Myocyte (in vitro differentiated cells): ENCODE results near the gene ANKMY1. TPM values are rescaled to one million over a fixed set of nuclear protein-coding genes. Genes with fewer than 3 reads are reported as not detected.
A peak's percentile ranks its signal among the peaks of the same experiment; 100 is the strongest.

ENCODE experiments used
- DNase-seq: peaks from one replicate; pipeline ENCODE4 v3.0.0-alpha.2; 2012; ENCODE audit warnings: low read depth
- total RNA-seq: library from RNA; depleted of rRNA; stranded (reverse); fragments of >200 nt; gene quantifications from 2 replicates; pipeline ENCODE4 v1.2.3, GENCODE V29; 2014

Gene ANKMY1
- total RNA-seq, 1 donor from 2014 or later: 5.3 TPM

- DNase-seq: no peak
Measured at GRCh38 chr2:240480834-240481623, 76.8 kb downstream of the ANKMY1 start.

- no peak for DNase-seq
Measured at GRCh38 chr2:240479111-240479501, 78.7 kb downstream of the ANKMY1 start.

GRCh38 chr2:240478346-240479110, 79.3 kb downstream of the ANKMY1 start:
- DNase-seq: no peak

- DNase-seq: no peak
Measured at GRCh38 chr2:240477916-240478315, 79.9 kb downstream of the ANKMY1 start.

GRCh38 chr2:240473211-240473610, 84.6 kb downstream of the ANKMY1 start:
- DNase-seq: no peak

GRCh38 chr2:240472078-240472790, 85.6 kb downstream of the ANKMY1 start:
- peak; percentile 45 for DNase-seq

GRCh38 chr2:240469740-240470139, 88.0 kb downstream of the ANKMY1 start:
- no peak for DNase-seq

GRCh38 chr2:240469239-240469636, 88.5 kb downstream of the ANKMY1 start:
- DNase-seq: peak; percentile 61

GRCh38 chr2:240468303-240469238, 89.2 kb downstream of the ANKMY1 start:
- DNase-seq: peak; percentile 55

GRCh38 chr2:240467659-240468302, 90.0 kb downstream of the ANKMY1 start:
- no peak for DNase-seq

GRCh38 chr2:240467149-240467642, 90.6 kb downstream of the ANKMY1 start:
- DNase-seq: no peak

- DNase-seq: no peak
Measured at GRCh38 chr2:240466579-240467148, 91.1 kb downstream of the ANKMY1 start.

GRCh38 chr2:240465765-240466578, 91.8 kb downstream of the ANKMY1 start:
- no peak for DNase-seq

- no peak for DNase-seq
Measured at GRCh38 chr2:240465268-240465764, 92.5 kb downstream of the ANKMY1 start.

GRCh38 chr2:240464514-240465241, 93.1 kb downstream of the ANKMY1 start:
- DNase-seq: no peak

GRCh38 chr2:240463866-240464481, 93.8 kb downstream of the ANKMY1 start:
- DNase-seq: no peak

- DNase-seq: no peak
Measured at GRCh38 chr2:240463274-240463865, 94.4 kb downstream of the ANKMY1 start.
